Chondrocyte (in vitro differentiated cells): ENCODE data around the gene MAMLD1. TPM values are rescaled to one million over a fixed set of nuclear protein-coding genes. Genes with fewer than 3 reads are reported as not detected.

Source experiments
- DNase-seq: peaks from one replicate; pipeline ENCODE4 v3.0.0; 2021; ENCODE audit warnings: mixed read lengths, low spot score
- H3K27ac Mint-ChIP-seq: one replicate; pipeline ENCODE4 v1.8.0; 2021; ENCODE audit warnings: mild to moderate bottlenecking, moderate library complexity, mixed read lengths; ENCODE audit not compliant: unreplicated experiment
- H3K27me3 Mint-ChIP-seq: 2 replicates; pipeline ENCODE4 v1.8.0; 2021; ENCODE audit warnings: low read depth, mixed read lengths
- H3K36me3 Mint-ChIP-seq: 2 replicates; pipeline ENCODE4 v1.8.0; 2021; ENCODE audit warnings: low read depth, mixed read lengths
- H3K4me1 Mint-ChIP-seq: 2 replicates; pipeline ENCODE4 v1.8.0; 2021; ENCODE audit warnings: low read depth, mild to moderate bottlenecking, mixed read lengths
- H3K4me3 Mint-ChIP-seq: one replicate; pipeline ENCODE4 v1.8.0; 2021; ENCODE audit warnings: mild to moderate bottlenecking, moderate library complexity, mixed read lengths; ENCODE audit not compliant: unreplicated experiment
- H3K9me3 Mint-ChIP-seq: 2 replicates; pipeline ENCODE4 v1.8.0; 2021; ENCODE audit warnings: low read depth, mixed read lengths
- total RNA-seq: library from RNA; stranded (reverse); gene quantifications from 3 replicates; pipeline ENCODE4 v1.2.1, GENCODE V29; 2021
- TF ChIP-seq, protein P1 (sequence below): fragments of 200-600 bp; sonication (generic); IDR thresholded peaks from 2 replicates; pipeline ENCODE4 v1.5.0; 2021; ENCODE audit warnings: antibody characterized with exemption, mild to moderate bottlenecking, moderate library complexity

MAMLD1 gene
- total RNA-seq, 1 donor from 2014 or later, result 8.8 TPM

DNA sequence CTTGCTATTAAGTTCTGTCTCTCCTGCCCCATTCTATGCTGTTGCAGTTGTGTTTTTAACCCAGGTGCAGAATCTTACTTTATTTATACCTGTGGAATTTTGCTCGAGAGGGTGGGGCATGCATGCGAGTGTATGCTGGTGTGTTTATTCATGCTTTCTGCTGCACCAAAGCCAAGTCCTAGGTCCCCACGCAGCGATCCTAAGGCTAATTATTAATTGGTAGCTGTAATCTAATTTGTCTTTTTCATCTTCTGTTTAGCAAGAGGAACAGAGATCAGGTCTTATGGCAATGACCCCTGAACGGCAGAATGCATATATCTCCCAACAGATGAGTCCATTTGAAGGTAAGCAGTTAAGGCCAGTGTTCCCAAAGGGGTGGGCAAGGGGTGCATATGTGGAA lies 146.6 kb downstream of the MAMLD1 start:
- H3K36me3 Mint-ChIP-seq, result peaks cover 2% of the 10 kb centered on the region
- no peaks in the 10 kb centered on the region for H3K9me3 Mint-ChIP-seq
- DNase-seq, result no peak
- peaks cover 10% of the 10 kb centered on the region for H3K4me1 Mint-ChIP-seq
- no peaks in the 10 kb centered on the region for H3K27me3 Mint-ChIP-seq
- H3K27ac Mint-ChIP-seq, result no peak overlapping the region
- H3K4me3 Mint-ChIP-seq, result no peak overlapping the region
- TF ChIP-seq, protein P1, sequence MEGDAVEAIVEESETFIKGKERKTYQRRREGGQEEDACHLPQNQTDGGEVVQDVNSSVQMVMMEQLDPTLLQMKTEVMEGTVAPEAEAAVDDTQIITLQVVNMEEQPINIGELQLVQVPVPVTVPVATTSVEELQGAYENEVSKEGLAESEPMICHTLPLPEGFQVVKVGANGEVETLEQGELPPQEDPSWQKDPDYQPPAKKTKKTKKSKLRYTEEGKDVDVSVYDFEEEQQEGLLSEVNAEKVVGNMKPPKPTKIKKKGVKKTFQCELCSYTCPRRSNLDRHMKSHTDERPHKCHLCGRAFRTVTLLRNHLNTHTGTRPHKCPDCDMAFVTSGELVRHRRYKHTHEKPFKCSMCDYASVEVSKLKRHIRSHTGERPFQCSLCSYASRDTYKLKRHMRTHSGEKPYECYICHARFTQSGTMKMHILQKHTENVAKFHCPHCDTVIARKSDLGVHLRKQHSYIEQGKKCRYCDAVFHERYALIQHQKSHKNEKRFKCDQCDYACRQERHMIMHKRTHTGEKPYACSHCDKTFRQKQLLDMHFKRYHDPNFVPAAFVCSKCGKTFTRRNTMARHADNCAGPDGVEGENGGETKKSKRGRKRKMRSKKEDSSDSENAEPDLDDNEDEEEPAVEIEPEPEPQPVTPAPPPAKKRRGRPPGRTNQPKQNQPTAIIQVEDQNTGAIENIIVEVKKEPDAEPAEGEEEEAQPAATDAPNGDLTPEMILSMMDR, result no peak

DNA sequence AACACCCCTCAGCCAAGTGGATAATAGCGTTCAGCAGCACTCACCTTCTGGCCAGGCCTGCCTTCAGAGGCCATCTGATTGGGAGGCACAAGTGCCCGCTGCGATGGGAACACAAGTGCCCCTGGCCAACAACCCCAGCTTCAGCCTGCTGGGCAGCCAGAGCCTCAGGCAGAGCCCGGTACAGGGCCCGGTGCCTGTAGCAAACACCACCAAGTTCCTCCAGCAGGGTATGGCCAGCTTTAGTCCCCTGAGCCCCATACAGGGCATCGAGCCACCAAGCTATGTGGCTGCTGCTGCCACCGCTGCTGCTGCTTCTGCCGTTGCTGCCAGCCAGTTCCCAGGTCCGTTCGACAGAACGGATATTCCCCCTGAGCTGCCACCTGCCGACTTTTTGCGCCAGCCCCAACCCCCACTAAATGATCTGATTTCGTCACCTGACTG lies 149.4 kb downstream of the MAMLD1 start:
- Mint-ChIP-seq H3K27ac (no peak overlapping the region), H3K4me1 (peaks cover 5% of the 10 kb centered on the region), H3K9me3 (no peaks in the 10 kb centered on the region), H3K36me3 (peaks cover 2% of the 10 kb centered on the region), H3K27me3 (no peaks in the 10 kb centered on the region), H3K4me3 (no peak overlapping the region)
- no peak for DNase-seq
- TF ChIP-seq, protein P1, result no peak

DNA sequence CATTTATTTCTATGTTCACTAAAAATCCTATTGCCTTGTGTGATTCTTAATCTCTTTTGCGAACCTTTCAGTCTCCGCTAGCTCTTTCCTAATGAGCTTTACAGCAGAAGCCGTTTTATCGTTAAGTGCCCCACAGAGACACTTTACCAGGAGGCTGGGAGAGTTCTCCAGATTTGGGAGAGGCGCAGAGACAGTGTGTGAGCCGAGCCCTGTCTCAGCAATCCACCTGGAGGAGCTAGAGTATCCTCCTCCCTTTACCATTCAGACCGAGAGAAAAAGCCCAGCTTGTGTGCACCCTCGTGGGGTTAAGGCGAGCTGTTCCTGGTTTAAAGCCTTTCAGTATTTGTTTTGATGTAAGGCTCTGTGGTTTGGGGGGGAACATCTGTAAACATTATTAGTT lies 150.4 kb downstream of the MAMLD1 start:
- Mint-ChIP-seq H3K4me3 (no peak overlapping the region), H3K4me1 (peaks cover 4% of the 10 kb centered on the region), H3K36me3 (peaks cover 2% of the 10 kb centered on the region), H3K27me3 (no peaks in the 10 kb centered on the region), H3K27ac (no peak overlapping the region), H3K9me3 (no peaks in the 10 kb centered on the region)
- TF ChIP-seq, protein P1, result no peak
- DNase-seq, result no peak

DNA sequence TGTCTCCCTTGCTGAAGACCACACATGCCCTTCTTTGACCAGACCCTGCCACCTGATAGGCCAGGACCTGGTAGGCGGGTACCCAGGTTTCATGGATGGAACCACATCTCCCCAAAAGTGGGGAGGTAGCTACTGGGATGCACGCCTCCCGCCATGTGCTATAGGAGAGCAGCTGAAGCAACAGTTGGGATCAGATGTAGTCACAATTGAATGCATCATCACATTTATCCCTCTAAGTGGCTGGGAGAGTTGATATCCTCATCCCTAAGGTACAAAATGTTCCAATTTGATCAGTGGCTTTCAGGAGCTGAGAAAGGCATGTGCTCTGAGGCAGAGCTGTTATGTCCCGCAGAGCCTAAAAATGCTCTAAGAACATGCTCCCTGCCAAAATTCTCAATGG lies 151.3 kb downstream of the MAMLD1 start:
- H3K9me3 Mint-ChIP-seq, result no peaks in the 10 kb centered on the region
- no peak overlapping the region for H3K4me3 Mint-ChIP-seq
- TF ChIP-seq, protein P1, result no peak
- no peaks in the 10 kb centered on the region for H3K4me1 Mint-ChIP-seq
- no peak for DNase-seq
- no peak overlapping the region for H3K27ac Mint-ChIP-seq
- peaks cover 2% of the 10 kb centered on the region for H3K36me3 Mint-ChIP-seq
- H3K27me3 Mint-ChIP-seq, result no peaks in the 10 kb centered on the region

DNA sequence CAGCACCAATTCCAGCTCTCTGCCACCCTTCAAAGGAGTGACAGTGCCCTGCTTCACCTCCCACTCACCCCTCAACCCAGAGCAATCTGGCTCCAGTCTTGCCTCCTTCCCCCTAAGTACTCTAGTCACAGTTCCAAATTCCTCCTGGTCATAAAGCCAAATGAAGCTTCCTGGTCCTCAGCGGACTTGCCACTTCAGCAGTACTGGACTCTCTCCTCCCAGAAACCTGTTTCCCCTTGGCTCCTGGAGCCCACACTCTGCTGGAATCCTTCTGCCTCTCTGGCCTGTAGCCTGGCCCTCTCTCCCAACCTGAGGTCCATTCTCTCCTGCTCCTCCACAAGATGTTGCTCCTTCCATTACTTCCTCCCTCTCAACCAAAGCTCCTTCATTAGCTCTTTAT lies 152.7 kb downstream of the MAMLD1 start:
- Mint-ChIP-seq H3K36me3 (peaks cover 2% of the 10 kb centered on the region), H3K27ac (no peak overlapping the region), H3K9me3 (no peaks in the 10 kb centered on the region)

More for the DNA sequence above, 152.7 kb downstream of the MAMLD1 start:
- DNase-seq, result no peak
- Mint-ChIP-seq H3K27me3 (no peaks in the 10 kb centered on the region), H3K4me3 (no peak overlapping the region), H3K4me1 (no peaks in the 10 kb centered on the region)
- TF ChIP-seq, protein P1, result no peak
